Mucosa of descending colon (tissue), 3 donors: Measurements from ENCODE around the gene LITAF. TPM values are rescaled to one million over a fixed set of nuclear protein-coding genes. Genes with fewer than 3 reads are reported as not detected.

Experiments used
- ATAC-seq: fragments of 200-7000 bp; cut with Tn5 transposase; one replicate; pipeline ENCODE4 v1.9.1; 2020; ENCODE audit warnings: mild to moderate bottlenecking, moderate library complexity
- DNase-seq, 3 donors: peaks; one replicate each; pipeline ENCODE4 v3.0.0-alpha.2; 2020
- H3K36me3 ChIP-seq: fragments of 200-600 bp; one replicate; pipeline ENCODE4 v1.8.0; 2021; ENCODE audit warnings: low read depth, mild to moderate bottlenecking
- H3K4me1 ChIP-seq: fragments of 200-600 bp; one replicate; pipeline ENCODE4 v1.8.0; 2021; ENCODE audit warnings: low read depth, mild to moderate bottlenecking
- H3K4me3 ChIP-seq: fragments of 200-600 bp; one replicate; pipeline ENCODE4 v1.8.0; 2021; ENCODE audit warnings: mild to moderate bottlenecking
- H3K9me3 ChIP-seq: fragments of 200-600 bp; one replicate; pipeline ENCODE4 v1.8.0; 2021; ENCODE audit warnings: mild to moderate bottlenecking
- intact Hi-C, 2 donors: fragments of 100-400 bp; cut with DNase I in 1 of 2; cut with micrococcal nuclease in 1 of 2; formaldehyde crosslinking; loops; one replicate each; pipeline versions ENCODE4 v1.11.0 to v1.11.1; 2022; cut with DNase I, micrococcal nuclease
- total RNA-seq, 3 donors: library from RNA; stranded (reverse); fragmentation: NEBNext Ultra II Directional in 2 of 3; extraction: Animal tissue kit (Norgen Biotek cat#: 25700) in 2 of 3; gene quantifications; one replicate each; pipeline versions ENCODE4 v1.2.1 to v1.2.4, GENCODE V29; 2021 to 2023
- TF ChIP-seq, protein P1 (sequence below): fragments of 200-600 bp; IDR thresholded peaks from one replicate; pipeline ENCODE4 v1.8.0; 2022; ENCODE audit warnings: antibody characterized with exemption, mild to moderate bottlenecking
- donor health status: DM: no; HTN: no; CAD: no; lungs with moderate emphysema.
- donor health status: DM: no; HTN: no; CAD: no.
- donor health status: DM: no; HTN: yes; CAD: no.

The LITAF gene
- total RNA-seq, 3 donors from 2014 or later = 140 to 308 (median 246) TPM

- H3K36me3 ChIP-seq = no peaks in the 10 kb centered on the region
- intact Hi-C loops = loop anchor here in 1 of 2 donors (5.0 kb wide), 1 partner anchor 112 kb away; no protein-coding TSS in a partner anchor
- H3K9me3 ChIP-seq = no peaks in the 10 kb centered on the region
- ATAC-seq (no peak), DNase-seq (no peak)
- H3K4me1 ChIP-seq = no peaks in the 10 kb centered on the region
- H3K4me3 ChIP-seq = no peak overlapping the region
- TF ChIP-seq, protein P1, sequence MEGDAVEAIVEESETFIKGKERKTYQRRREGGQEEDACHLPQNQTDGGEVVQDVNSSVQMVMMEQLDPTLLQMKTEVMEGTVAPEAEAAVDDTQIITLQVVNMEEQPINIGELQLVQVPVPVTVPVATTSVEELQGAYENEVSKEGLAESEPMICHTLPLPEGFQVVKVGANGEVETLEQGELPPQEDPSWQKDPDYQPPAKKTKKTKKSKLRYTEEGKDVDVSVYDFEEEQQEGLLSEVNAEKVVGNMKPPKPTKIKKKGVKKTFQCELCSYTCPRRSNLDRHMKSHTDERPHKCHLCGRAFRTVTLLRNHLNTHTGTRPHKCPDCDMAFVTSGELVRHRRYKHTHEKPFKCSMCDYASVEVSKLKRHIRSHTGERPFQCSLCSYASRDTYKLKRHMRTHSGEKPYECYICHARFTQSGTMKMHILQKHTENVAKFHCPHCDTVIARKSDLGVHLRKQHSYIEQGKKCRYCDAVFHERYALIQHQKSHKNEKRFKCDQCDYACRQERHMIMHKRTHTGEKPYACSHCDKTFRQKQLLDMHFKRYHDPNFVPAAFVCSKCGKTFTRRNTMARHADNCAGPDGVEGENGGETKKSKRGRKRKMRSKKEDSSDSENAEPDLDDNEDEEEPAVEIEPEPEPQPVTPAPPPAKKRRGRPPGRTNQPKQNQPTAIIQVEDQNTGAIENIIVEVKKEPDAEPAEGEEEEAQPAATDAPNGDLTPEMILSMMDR = no peak
These were observed 56.4 kb downstream of the LITAF start for GRCh38 chr16:11530171-11530940.

GRCh38 chr16:11529285-11529684 lies 57.4 kb downstream of the LITAF start:
- ATAC-seq (no peak), DNase-seq (no peak)
- no peak overlapping the region for H3K4me3 ChIP-seq
- H3K4me1 ChIP-seq = no peaks in the 10 kb centered on the region
- intact Hi-C loops = loop anchor here in 1 of 2 donors (10.0 kb wide), 1 partner anchor 306 kb away; no protein-coding TSS in a partner anchor
- TF ChIP-seq, protein P1 = no peak
- H3K36me3 ChIP-seq = no peaks in the 10 kb centered on the region
- H3K9me3 ChIP-seq = no peaks in the 10 kb centered on the region

- Histone ChIP-seq H3K4me3 (no peak overlapping the region), H3K4me1 (no peaks in the 10 kb centered on the region), H3K36me3 (no peaks in the 10 kb centered on the region), H3K9me3 (no peaks in the 10 kb centered on the region)
- TF ChIP-seq, protein P1 = no peak
- intact Hi-C loops = loop anchor here in 1 of 2 donors (10.0 kb wide), 1 partner anchor 307 kb away; no protein-coding TSS in a partner anchor
- ATAC-seq = no peak
- DNase-seq = no peak
These were observed 58.7 kb downstream of the LITAF start for GRCh38 chr16:11528053-11528452.

GRCh38 chr16:11526655-11527350 lies 59.9 kb downstream of the LITAF start:
- no peak for DNase-seq
- intact Hi-C loops = loop anchor here in 1 of 2 donors (10.0 kb wide), 1 partner anchor 308 kb away; no protein-coding TSS in a partner anchor
- H3K9me3 ChIP-seq = no peaks in the 10 kb centered on the region

DNA sequence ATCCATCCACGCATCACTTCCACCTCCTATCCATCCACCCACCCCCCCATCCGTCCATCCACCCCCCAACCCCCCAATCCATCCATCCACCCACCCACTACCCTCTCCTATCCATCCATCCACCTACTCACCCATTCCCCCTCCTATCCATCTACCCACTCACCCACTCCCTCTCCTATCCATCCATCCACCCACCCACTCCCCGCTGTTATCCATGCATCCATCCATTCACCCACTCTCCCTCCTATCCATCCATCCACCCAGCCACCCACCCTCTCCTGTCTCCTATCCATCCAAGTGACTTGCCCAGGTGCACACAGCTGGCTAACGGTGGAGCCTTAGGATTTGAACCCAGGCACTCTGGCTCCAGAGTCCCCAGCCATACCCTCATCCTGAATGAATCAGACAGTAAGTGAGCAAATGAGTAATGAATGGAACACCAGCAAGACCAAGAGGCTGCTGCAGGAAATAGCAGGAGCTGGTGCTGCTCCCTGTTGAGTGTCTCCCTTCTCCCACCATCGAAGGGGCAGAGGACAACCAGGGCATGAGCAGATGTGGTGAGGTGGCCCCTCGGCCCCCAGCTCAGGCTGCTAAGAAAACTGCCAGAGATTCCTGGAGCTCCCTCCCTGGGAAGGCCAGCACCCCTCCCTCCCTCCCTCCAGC lies 62.5 kb downstream of the LITAF start:
- DNase-seq (no peak), ATAC-seq (no peak)
- Histone ChIP-seq H3K36me3 (no peaks in the 10 kb centered on the region), H3K4me1 (no peaks in the 10 kb centered on the region), H3K9me3 (no peaks in the 10 kb centered on the region), H3K4me3 (no peak overlapping the region)
- intact Hi-C loops = loop anchor here in 1 of 2 donors (10.0 kb wide), 1 partner anchor 311 kb away; no protein-coding TSS in a partner anchor
- TF ChIP-seq, protein P1 = no peak

More at GRCh38 chr16:11526655-11527350, 59.9 kb downstream of the LITAF start:
- H3K4me1 ChIP-seq = no peaks in the 10 kb centered on the region
- TF ChIP-seq, protein P1 = no peak
- no peak overlapping the region for H3K4me3 ChIP-seq
- no peaks in the 10 kb centered on the region for H3K36me3 ChIP-seq
- no peak for ATAC-seq
